SK-N-MC (cell line): ENCODE results near the gene FNIP2.

Experiments
- DNase-seq: peaks from one replicate; pipeline ENCODE4 v3.0.0-alpha.2; 2011; ENCODE audit warnings: low read depth, low spot score
- H3K27ac ChIP-seq: fragments of 200-600 bp; sonication (generic); 2 replicates; pipeline ENCODE4 v1.5.1; 2016; ENCODE audit warnings: mixed run types
- H3K36me3 ChIP-seq: fragments of 200-600 bp; sonication (generic); 2 replicates; pipeline ENCODE4 v1.6.1; 2017; ENCODE audit warnings: antibody characterized with exemption, low read length, mixed read lengths; ENCODE audit not compliant: insufficient read depth
- H3K4me3 ChIP-seq: fragments of 200-600 bp; sonication (generic); 2 replicates; pipeline ENCODE4 v1.5.1; 2016
- H3K9ac ChIP-seq: fragments of 200-600 bp; sonication (generic); 2 replicates; pipeline ENCODE4 v1.8.0; 2017; ENCODE audit warnings: mixed run types, mixed read lengths; ENCODE audit not compliant: insufficient read length
- H3K9me3 ChIP-seq: fragments of 200-600 bp; sonication (generic); 2 replicates; pipeline ENCODE4 v1.6.1; 2017; ENCODE audit warnings: low read depth, mild to moderate bottlenecking, antibody characterized with exemption, low read length, moderate library complexity, mixed read lengths
- EZH2 ChIP-seq: fragments of 200-600 bp; sonication (generic); IDR thresholded peaks from one replicate; pipeline ENCODE4 v1.6.1; 2017; ENCODE audit warnings: antibody characterized with exemption
- FOXP2 ChIP-seq: optimal IDR thresholded peaks from 2 replicates; pipeline ENCODE3; 2011; ENCODE audit warnings: mild to moderate bottlenecking, moderate library complexity; ENCODE audit not compliant: insufficient read depth; ENCODE audit errors: extremely low read length, control extremely low read depth
- POLR2AphosphoS5 ChIP-seq: IDR thresholded peaks from 2 replicates; pipeline ENCODE4 v1.6.1; 2012; ENCODE audit warnings: mild to moderate bottlenecking, low read depth, low read length, borderline replicate concordance

Gene FNIP2

DNA sequence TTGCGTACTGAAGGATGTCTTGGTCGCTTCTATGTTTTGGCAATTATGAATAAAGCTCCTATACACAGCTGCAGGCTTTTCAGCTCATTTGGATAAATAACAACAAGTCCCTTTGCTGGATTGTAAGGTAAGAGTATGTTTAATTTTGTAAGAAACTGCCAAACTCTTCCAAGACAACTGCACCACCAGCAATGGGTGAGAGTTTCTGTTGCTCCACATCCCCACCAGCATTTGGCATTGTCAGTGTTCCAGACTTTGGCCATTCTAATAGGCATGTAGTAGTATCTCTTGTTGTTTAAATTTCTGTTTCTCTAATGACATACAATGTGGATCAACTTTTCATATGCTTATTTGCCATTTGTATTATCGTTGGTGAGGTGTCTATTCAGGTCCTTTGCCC lies 44.3 kb downstream of the FNIP2 start:
- Histone ChIP-seq H3K27ac (no peak overlapping the region), H3K36me3 (no peaks in the 10 kb centered on the region), H3K9me3 (no peaks in the 10 kb centered on the region), H3K9ac (no peak overlapping the region), H3K4me3 (no peak overlapping the region)
- no peak for DNase-seq
- no peak for TF ChIP-seq POLR2AphosphoS5
- TF ChIP-seq EZH2 = no peak
- no peak for TF ChIP-seq FOXP2

DNA sequence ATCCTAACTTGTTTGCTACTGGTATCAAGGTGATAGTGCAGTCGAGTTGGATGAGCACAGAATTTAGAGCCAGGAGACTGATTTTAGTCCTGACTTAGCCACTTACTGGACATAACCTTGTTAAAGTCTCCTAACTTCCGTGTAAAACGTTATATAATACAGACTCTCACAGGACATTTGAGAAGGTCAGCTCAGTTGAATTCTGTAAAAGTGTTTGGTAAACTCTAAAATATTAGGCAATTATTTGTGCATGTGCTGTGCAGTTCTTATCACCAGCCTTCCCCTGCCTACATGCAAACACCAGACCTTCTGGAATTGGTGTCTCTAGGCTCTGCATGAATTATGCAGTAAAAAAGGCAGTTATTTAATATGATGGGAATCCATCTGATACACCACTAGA lies 45.4 kb downstream of the FNIP2 start:
- H3K27ac ChIP-seq = no peak overlapping the region
- H3K4me3 ChIP-seq = 0 out of 2 replicates have a peak overlapping the region, but pooled peaks have one; percentile 21
- no peaks in the 10 kb centered on the region for H3K9me3 ChIP-seq
- H3K36me3 ChIP-seq = no peaks in the 10 kb centered on the region
- no peak for DNase-seq
- H3K9ac ChIP-seq = no peak overlapping the region
- TF ChIP-seq FOXP2 (no peak), EZH2 (no peak), POLR2AphosphoS5 (no peak)

DNA sequence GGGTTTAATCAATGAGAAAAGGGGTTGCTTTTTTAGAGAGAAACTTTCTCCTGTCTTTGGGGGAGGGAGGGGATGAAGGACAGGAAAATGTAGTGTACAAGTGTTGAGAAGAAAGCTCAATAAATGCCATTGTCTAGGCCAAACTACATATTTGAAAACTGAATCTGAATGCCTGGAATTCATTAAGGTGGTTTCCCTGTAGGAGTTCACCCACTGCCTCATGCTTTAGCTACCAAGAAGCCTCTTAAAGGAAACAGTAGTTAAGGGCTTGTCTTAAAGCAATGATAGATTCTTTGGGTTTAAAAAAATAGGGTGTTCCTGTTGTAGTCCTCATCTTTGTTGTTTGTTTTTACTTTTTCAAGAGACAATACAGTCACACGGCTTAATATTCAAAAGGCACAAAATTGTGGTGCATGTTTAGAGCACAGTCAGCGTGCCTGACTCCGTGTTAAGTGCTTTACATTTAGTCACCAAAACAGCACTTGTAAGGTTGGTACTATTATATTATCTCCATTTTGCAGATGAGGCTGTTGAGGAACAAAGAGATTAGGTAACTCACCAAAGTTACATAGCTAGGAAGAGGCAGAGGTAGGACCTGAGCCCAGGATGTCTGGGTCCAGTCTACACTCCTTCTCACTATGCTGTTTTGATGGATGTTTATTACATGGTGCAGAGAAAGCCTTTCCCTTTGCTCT lies 46.0 kb downstream of the FNIP2 start:
- Histone ChIP-seq H3K9me3 (no peaks in the 10 kb centered on the region), H3K27ac (no peak overlapping the region), H3K9ac (no peak overlapping the region), H3K36me3 (no peaks in the 10 kb centered on the region), H3K4me3 (0 out of 2 replicates have a peak overlapping the region, but pooled peaks have one; percentile 21)
- no peak for TF ChIP-seq FOXP2
- DNase-seq = no peak

DNA sequence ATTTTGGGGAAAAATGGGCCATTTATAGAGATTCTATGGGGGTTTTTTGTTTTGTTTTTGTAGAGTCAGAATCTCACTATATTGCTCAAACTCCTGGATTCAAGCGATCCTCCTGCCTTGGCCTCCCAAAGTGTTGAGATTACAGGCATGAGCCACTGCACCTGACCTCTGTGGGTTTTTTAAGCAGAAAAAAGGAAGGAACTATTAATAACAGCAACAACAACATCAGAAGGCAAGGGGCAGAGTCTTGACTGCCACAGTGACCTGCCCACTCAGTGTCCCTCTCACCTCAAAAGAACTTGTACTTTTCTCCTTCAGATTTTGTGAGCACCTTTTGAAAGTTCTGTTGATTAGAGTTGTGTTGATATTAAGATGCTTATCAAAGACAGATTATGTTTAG lies 48.1 kb downstream of the FNIP2 start:
- H3K9me3 ChIP-seq = no peaks in the 10 kb centered on the region
- no peak overlapping the region for H3K9ac ChIP-seq
- no peak overlapping the region for H3K27ac ChIP-seq
- no peak for DNase-seq
- TF ChIP-seq FOXP2 = no peak
- no peak for TF ChIP-seq POLR2AphosphoS5
- no peak for TF ChIP-seq EZH2
- no peaks in the 10 kb centered on the region for H3K36me3 ChIP-seq
- no peak overlapping the region for H3K4me3 ChIP-seq

DNA sequence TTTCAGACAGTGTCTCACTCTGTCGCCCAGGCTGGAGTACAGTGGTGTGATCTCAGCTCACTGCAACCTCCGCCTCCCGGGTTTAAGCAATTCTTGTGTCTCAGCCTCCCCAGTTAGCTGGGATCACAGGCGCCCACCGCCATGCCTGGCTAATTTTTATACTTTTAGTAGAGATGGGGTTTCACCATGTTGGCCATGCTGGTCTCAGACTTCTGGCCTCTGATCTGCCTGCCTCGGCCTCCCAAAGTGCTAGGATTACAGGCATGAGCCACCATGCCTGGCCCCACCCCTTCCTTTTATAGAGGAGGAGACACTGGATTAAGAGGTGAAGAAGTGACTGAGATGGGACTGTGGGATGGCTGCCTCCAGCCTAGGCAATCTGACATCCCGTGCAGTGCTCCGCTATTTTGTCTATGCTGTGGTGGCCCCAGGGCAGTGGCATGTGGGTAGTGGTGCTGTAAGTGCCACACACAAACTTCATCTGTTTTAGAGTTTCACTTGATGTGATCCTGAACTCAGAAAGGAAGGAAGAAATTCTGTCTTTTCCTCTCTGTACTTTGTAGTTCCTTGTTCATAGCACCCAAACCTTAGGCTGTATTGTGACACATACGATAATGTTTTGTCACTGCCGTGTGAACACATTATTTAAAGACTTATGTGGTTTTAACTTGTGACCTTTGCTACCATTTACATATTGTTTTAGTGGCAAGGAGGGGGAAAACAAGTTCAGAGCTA lies 48.9 kb downstream of the FNIP2 start:
- Histone ChIP-seq H3K9ac (no peak overlapping the region), H3K36me3 (no peaks in the 10 kb centered on the region), H3K27ac (peak overlapping the region; percentile 43; the same call in 1 of the 2 replicates), H3K9me3 (no peaks in the 10 kb centered on the region), H3K4me3 (no peak overlapping the region)
- TF ChIP-seq EZH2 (no peak), POLR2AphosphoS5 (no peak), FOXP2 (no peak)
- DNase-seq = no peak

DNA sequence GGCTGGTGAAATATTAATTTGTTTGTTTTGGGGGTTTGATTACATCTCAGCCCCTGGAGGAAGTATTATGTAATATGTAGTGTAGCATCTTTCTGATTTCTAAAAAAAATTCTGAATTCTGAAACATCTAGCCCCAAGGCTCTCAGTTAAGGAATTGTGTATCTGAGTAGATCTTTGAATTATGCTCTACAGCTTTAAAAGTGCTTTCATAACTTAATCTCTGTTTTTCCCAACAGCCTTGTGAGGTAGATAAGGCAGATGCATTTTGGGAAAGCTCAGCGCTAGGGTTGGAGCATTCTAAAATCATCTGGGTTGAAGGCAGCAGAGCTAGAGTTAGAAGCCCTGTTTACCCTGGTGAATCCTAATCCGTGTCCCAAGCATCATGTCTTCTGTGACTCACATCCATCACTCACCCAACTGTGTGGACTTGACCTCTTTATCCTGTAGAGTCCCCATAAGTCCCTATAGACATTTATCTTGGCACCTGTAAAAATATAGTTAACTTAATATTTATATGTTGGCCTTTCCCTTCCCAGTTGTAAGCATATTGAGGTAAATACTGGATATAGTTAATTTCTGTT lies 49.8 kb downstream of the FNIP2 start:
- Histone ChIP-seq H3K27ac (peak overlapping the region; percentile 43; the same call in 1 of the 2 replicates), H3K4me3 (no peak overlapping the region), H3K9me3 (no peaks in the 10 kb centered on the region), H3K36me3 (no peaks in the 10 kb centered on the region), H3K9ac (no peak overlapping the region)
- TF ChIP-seq POLR2AphosphoS5 (no peak), EZH2 (no peak), FOXP2 (no peak)
- peak; percentile 50 for DNase-seq

DNA sequence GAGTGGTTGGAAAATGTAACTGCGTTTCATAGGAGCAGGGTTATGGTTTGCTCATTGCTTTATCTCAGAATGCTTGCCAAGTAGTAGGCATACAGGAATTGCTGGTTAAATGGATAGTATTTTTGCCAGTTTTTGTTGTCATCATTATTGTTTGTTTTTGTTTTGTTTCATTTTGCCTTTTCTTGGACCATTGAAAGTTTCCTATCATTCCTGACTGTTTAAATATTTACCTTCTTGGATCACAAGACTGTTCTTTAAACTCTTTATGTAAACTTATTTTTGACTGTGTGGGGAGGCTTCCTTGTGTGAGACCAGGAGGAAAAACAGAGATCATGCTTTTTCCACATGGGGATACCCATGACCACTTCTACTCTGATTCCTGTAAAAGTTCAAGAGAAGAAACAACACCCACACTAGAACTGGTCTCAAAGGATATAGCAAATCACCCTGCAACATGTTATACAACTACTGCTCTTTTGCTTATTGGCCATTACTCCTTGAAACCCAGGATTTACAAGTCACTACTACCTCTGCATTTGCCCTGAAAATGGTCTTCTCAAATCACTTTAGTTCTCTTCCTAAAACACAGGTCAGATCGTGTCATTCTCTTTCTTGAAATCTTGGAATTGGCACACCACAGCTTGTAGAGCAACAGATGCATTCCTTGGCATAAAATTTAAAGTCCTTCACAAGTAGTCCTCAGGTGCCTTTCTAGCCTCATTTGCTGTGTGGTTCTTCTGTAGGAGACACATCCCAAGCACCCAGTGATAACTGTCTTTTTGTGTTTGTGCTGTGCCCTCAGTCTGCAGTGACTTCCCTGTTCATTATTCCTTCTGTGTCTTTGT lies 51.3 kb downstream of the FNIP2 start:
- peak overlapping the region; percentile 48 for H3K4me3 ChIP-seq
- no peaks in the 10 kb centered on the region for H3K9me3 ChIP-seq
- H3K27ac ChIP-seq = peak overlapping the region; percentile 17; the same call in 1 of the 2 replicates
- no peak for TF ChIP-seq EZH2
- no peak for TF ChIP-seq FOXP2
- TF ChIP-seq POLR2AphosphoS5 = no peak
- DNase-seq = no peak
- H3K9ac ChIP-seq = no peak overlapping the region
- no peaks in the 10 kb centered on the region for H3K36me3 ChIP-seq

DNA sequence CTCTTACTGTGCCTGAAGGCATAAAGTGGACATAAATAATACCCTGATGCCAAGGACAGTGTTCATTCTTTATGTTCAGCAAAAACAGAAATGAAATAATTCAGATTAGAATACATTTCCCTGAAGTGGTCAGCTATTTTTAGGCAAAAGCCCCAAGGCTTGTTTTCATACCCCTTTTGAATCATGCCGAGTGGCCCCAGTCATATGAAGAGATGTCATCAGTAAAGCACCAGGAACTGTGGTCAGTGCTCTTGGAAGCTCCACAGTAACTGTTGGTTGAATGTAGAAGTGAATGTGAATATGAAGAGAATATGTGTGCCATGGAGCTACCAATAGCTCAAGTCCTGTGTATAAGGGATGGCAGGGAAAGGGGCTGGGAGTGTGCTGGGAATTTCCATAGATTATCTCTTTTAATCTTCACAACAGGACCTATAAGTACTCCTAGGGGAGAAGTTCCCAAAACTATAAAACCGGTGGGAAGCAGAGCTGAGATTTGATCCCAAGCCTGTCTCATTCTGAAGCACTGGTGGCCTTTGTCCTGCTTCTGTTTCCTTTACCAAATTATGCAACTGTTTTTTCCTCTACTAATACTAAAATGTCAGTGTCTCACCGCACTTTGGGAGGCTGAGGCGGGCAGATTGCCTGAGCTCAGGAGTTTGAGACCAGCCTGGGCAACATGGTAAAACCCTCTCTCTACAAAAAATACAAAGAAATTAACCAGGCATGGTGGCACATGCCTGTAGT lies 52.6 kb downstream of the FNIP2 start:
- no peak overlapping the region for H3K4me3 ChIP-seq
- no peak overlapping the region for H3K9ac ChIP-seq
- no peak for DNase-seq
- no peak for TF ChIP-seq EZH2
- TF ChIP-seq POLR2AphosphoS5 = no peak
- no peak for TF ChIP-seq FOXP2
- H3K27ac ChIP-seq = no peak overlapping the region
- H3K36me3 ChIP-seq = no peaks in the 10 kb centered on the region
- H3K9me3 ChIP-seq = no peaks in the 10 kb centered on the region
